GM23338 (cell line): ENCODE results near the gene ALDOA. TPM values are rescaled to one million over a fixed set of nuclear protein-coding genes. Genes with fewer than 3 reads are reported as not detected.

Source experiments
- CTCF ChIP-seq, 2 experiments: fragments of 200-600 bp in 1 of 2; sonication (generic) in 1 of 2; conservative IDR thresholded peaks; 2 replicates each; pipeline versions ENCODE4 v1.5.1 to v1.6.1; 2016 to 2017; ENCODE audit warnings: antibody characterized with exemption in 2 of 2, low read depth in 2 of 2, mild to moderate bottlenecking in 2 of 2, moderate library complexity in 1 of 2
- ETS1 ChIP-seq: IDR thresholded peaks from 2 replicates; pipeline ENCODE4 v1.6.1; 2016; ENCODE audit warnings: antibody characterized with exemption
- EZH2 ChIP-seq: fragments of 200-600 bp; sonication (generic); IDR thresholded peaks from one replicate; pipeline ENCODE4 v1.8.0; 2017; ENCODE audit warnings: antibody characterized with exemption, mild to moderate bottlenecking, low read depth; ENCODE audit not compliant: unreplicated experiment
- POLR2AphosphoS5 ChIP-seq: IDR thresholded peaks from 2 replicates; pipeline ENCODE4 v1.6.1; 2016; ENCODE audit warnings: antibody characterized with exemption, low read depth
- REST ChIP-seq: IDR thresholded peaks from one replicate; pipeline ENCODE4 v1.6.1; 2018; ENCODE audit warnings: antibody characterized with exemption; ENCODE audit not compliant: unreplicated experiment
- ZNF462 ChIP-seq: fragments of 250-450 bp; sonication (Bioruptor Pico); IDR thresholded peaks from 2 replicates; pipeline ENCODE4 v1.5.0; 2020; ENCODE audit warnings: mild to moderate bottlenecking, moderate library complexity
- polyA plus RNA-seq: library from polyadenylated mRNA; unstranded; fragments of >200 nt; fragmentation: Nextera tagmentation; extraction: Ambion mirVana; gene quantifications from 2 replicates; pipeline ENCODE4 v1.2.1, GENCODE V29; 2016
- total RNA-seq: library from RNA; depleted of rRNA; stranded (reverse); fragments of >200 nt; shearing (Covaris generic); gene quantifications from 2 replicates; pipeline ENCODE4 v1.2.3, GENCODE V29; 2014

The ALDOA gene
- total and polyA plus RNA-seq, 2 experiments from 2014 or later: 1,054 to 1,306 TPM

GRCh38 chr16:30031477-30031918 is 34.1 kb upstream of the ALDOA start (continued):
- TF ChIP-seq ZNF462 (CRISPR knock-in tag): no peak
- no peak for TF ChIP-seq CTCF (conservative IDR thresholded peaks at IDR 0.05; ENCODE audit: low read depth in 2 of 2)
- TF ChIP-seq REST: no peak
- TF ChIP-seq POLR2AphosphoS5: no peak
- no peak for TF ChIP-seq EZH2
- TF ChIP-seq ETS1: no peak
